NCI-H460 (cell line): ENCODE measurements around the gene CNOT3. TPM values are rescaled to one million over a fixed set of nuclear protein-coding genes. Genes with fewer than 3 reads are reported as not detected.

Source experiments
- DNase-seq: peaks from one replicate; pipeline ENCODE4 v3.0.0-alpha.2; 2016; ENCODE audit warnings: low read depth; ENCODE audit errors: extremely low read depth
- total RNA-seq: library from RNA; depleted of rRNA; stranded (reverse); fragments of >200 nt; shearing (Covaris generic); gene quantifications from 2 replicates; pipeline ENCODE4 v1.2.3, GENCODE V29; 2014

CNOT3 gene
- total RNA-seq, 1 experiment from 2014 or later, result 12.3 TPM

- no peak for DNase-seq
Measured at GRCh38 chr19:54147676-54148075, 10.1 kb downstream of the CNOT3 start.

GRCh38 chr19:54148158-54148557 lies 10.6 kb downstream of the CNOT3 start:
- DNase-seq, result no peak

GRCh38 chr19:54149021-54149812 lies 11.7 kb downstream of the CNOT3 start:
- no peak for DNase-seq

GRCh38 chr19:54151362-54152035 lies 13.9 kb downstream of the CNOT3 start:
- DNase-seq, result no peak

GRCh38 chr19:54152267-54152666 lies 14.7 kb downstream of the CNOT3 start:
- no peak for DNase-seq

GRCh38 chr19:54152878-54153524 lies 15.4 kb downstream of the CNOT3 start:
- no peak for DNase-seq

GRCh38 chr19:54153731-54154326 lies 16.3 kb downstream of the CNOT3 start:
- DNase-seq, result no peak

- no peak for DNase-seq
Measured at GRCh38 chr19:54154603-54155345, 17.2 kb downstream of the CNOT3 start.

GRCh38 chr19:54155694-54156093 lies 18.1 kb downstream of the CNOT3 start:
- DNase-seq, result no peak

- DNase-seq, result no peak
Measured at GRCh38 chr19:54156490-54156889, 18.9 kb downstream of the CNOT3 start.

GRCh38 chr19:54156953-54157352 lies 19.4 kb downstream of the CNOT3 start:
- DNase-seq, result no peak

GRCh38 chr19:54158812-54159351 lies 21.3 kb downstream of the CNOT3 start:
- no peak for DNase-seq

GRCh38 chr19:54159352-54160181 lies 22.0 kb downstream of the CNOT3 start, which contains the start of gene LENG1:
LENG1 (minus strand) TSS chr19:54159721; CDS start chr19:54159695, 26 bp downstream.
- peak; percentile 99 for DNase-seq

- DNase-seq, result no peak
Measured at GRCh38 chr19:54160182-54160811, 22.7 kb downstream of the CNOT3 start.

GRCh38 chr19:54160854-54161253 lies 23.3 kb downstream of the CNOT3 start:
- no peak for DNase-seq

- DNase-seq, result peak; percentile 65
Measured at GRCh38 chr19:54162241-54162805, 24.8 kb downstream of the CNOT3 start.

- no peak for DNase-seq
Measured at GRCh38 chr19:54162884-54163283, 25.3 kb downstream of the CNOT3 start.

GRCh38 chr19:54164369-54165068 lies 27.0 kb downstream of the CNOT3 start:
- no peak for DNase-seq
